Neutrophil (primary cell): ENCODE results near the gene PSMD8.

ENCODE experiments used
- H3K27ac ChIP-seq: fragments of 200-600 bp; sonication (generic); 2 replicates; pipeline ENCODE4 v1.5.1; 2016; ENCODE audit warnings: mild to moderate bottlenecking, moderate library complexity
- H3K27me3 ChIP-seq: fragments of 200-600 bp; sonication (generic); 2 replicates; pipeline ENCODE4 v1.6.0; 2016; ENCODE audit warnings: mild to moderate bottlenecking
- H3K36me3 ChIP-seq: fragments of 200-600 bp; sonication (generic); 2 replicates; pipeline ENCODE4 v1.5.1; 2017
- H3K4me1 ChIP-seq, 2 experiments: fragments of 200-600 bp in 1 of 2; sonication (generic) in 1 of 2; 1 replicate in 1 of 2; 2 replicates in 1 of 2; pipeline versions ENCODE4 v1.5.1 to v1.6.1; 2013 to 2016; ENCODE audit warnings: low read depth in 1 of 2, low read length in 1 of 2, mild to moderate bottlenecking in 1 of 2, moderate library complexity in 1 of 2; ENCODE audit not compliant: control insufficient read depth in 1 of 2, insufficient read depth in 1 of 2
- H3K4me3 ChIP-seq, 2 experiments: fragments of 200-600 bp in 1 of 2; sonication (generic) in 1 of 2; 1 replicate in 1 of 2; 2 replicates in 1 of 2; pipeline ENCODE4 v1.5.1; 2013 to 2016; ENCODE audit warnings: low read depth in 1 of 2, low read length in 1 of 2, mild to moderate bottlenecking in 1 of 2, moderate library complexity in 1 of 2
- H3K9me3 ChIP-seq: fragments of 200-600 bp; sonication (generic); 2 replicates; pipeline ENCODE4 v1.5.1; 2016
- TF ChIP-seq, protein P1 (sequence below): fragments of 200-600 bp; sonication (generic); IDR thresholded peaks from 2 replicates; pipeline ENCODE4 v1.5.1; 2016; ENCODE audit warnings: antibody characterized with exemption

Gene PSMD8

GRCh38 chr19:38381138-38381537 is 6.8 kb downstream of the PSMD8 start:
- Histone ChIP-seq H3K36me3 (peaks cover 84% of the 10 kb centered on the region), H3K4me1 (peaks cover 0 to 4% of the 10 kb centered on the region in 2 experiments), H3K27ac (no peak overlapping the region), H3K9me3 (no peaks in the 10 kb centered on the region), H3K4me3 (no peak overlapping the region), H3K27me3 (peaks cover 15% of the 10 kb centered on the region)
- TF ChIP-seq, protein P1, sequence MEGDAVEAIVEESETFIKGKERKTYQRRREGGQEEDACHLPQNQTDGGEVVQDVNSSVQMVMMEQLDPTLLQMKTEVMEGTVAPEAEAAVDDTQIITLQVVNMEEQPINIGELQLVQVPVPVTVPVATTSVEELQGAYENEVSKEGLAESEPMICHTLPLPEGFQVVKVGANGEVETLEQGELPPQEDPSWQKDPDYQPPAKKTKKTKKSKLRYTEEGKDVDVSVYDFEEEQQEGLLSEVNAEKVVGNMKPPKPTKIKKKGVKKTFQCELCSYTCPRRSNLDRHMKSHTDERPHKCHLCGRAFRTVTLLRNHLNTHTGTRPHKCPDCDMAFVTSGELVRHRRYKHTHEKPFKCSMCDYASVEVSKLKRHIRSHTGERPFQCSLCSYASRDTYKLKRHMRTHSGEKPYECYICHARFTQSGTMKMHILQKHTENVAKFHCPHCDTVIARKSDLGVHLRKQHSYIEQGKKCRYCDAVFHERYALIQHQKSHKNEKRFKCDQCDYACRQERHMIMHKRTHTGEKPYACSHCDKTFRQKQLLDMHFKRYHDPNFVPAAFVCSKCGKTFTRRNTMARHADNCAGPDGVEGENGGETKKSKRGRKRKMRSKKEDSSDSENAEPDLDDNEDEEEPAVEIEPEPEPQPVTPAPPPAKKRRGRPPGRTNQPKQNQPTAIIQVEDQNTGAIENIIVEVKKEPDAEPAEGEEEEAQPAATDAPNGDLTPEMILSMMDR = no peak

GRCh38 chr19:38383184-38383583 is 8.8 kb downstream of the PSMD8 start:
- Histone ChIP-seq H3K36me3 (peaks cover 69% of the 10 kb centered on the region), H3K27me3 (peaks cover 35% of the 10 kb centered on the region), H3K4me1 (peaks cover 19 to 23% of the 10 kb centered on the region in 2 experiments), H3K9me3 (no peaks in the 10 kb centered on the region), H3K27ac (no peak overlapping the region), H3K4me3 (no peak overlapping the region)
- TF ChIP-seq, protein P1 = no peak

DNA sequence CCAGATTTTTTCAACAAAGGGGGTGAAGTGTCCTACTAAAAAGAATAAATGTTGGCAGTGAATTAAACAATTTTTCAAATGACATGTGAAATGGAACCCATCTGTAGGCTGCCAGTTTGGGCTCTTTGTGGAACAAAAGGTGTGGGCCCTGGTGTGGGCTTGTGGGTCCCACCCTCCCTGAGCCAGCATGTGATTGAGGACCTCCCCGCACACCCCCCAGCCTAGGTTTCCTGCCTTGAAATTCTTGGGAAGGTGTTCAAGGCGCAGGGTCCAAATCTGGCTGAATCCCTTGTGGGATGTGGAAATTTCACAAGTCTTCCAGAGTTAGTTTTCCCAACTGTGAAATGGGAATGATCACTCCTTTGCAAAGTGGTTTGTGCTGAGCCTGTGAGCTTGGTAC is 9.4 kb downstream of the PSMD8 start:
- Histone ChIP-seq H3K4me3 (no peak overlapping the region), H3K27me3 (peaks cover 41% of the 10 kb centered on the region), H3K36me3 (peaks cover 68% of the 10 kb centered on the region)

DNA sequence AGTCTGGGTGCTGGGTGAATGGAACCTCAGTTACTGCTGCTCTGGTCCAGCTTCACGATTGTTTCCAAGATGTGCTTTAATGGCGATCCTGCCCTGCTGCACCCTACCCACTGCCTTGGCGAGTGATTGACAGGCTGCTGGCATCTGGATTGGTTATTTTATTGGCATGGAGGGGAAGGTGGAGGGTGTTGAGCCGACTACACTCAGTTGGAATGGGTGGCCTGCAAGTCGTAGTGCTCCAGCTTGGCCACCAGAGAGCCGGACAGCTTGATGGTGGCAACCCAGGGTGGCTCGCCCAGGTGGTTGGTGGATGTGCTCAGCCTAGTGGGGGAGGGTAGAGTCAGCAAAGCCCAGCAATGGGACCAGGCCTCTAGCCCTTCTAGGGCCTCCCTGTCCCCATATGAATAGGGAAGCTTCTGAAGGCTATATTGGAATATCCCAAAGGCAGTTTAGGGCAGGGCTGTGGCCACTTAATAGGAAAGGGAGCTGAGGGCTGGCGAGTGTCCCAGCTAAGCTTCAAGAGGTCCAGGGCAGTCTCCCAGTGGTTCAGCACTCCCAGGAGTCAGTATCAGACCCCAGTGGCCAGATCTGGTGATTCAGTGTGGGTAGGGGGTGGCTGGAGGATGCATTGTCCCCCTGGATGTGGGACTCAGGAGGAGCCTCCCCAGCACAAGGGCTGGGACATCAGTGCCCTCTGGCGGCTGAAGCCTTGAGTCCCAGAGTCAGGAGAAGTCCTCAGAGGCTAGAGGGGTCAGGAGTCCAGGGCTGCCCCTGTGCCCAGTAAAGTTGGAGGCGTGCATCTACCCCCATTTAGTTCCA is 10.0 kb downstream of the PSMD8 start:
- peaks cover 61% of the 10 kb centered on the region for H3K36me3 ChIP-seq
- peaks cover 24 to 26% of the 10 kb centered on the region in 2 experiments for H3K4me1 ChIP-seq
- H3K4me3 ChIP-seq = no peak overlapping the region

More for the DNA sequence above, 9.4 kb downstream of the PSMD8 start:
- TF ChIP-seq, protein P1 = no peak
- no peak overlapping the region for H3K27ac ChIP-seq
- no peaks in the 10 kb centered on the region for H3K9me3 ChIP-seq
- peaks cover 24 to 25% of the 10 kb centered on the region in 2 experiments for H3K4me1 ChIP-seq

GRCh38 chr19:38385057-38385803 is 10.9 kb downstream of the PSMD8 start:
- Histone ChIP-seq H3K27me3 (peaks cover 56% of the 10 kb centered on the region), H3K4me3 (no peak overlapping the region), H3K9me3 (no peaks in the 10 kb centered on the region), H3K4me1 (peaks cover 24 to 26% of the 10 kb centered on the region in 2 experiments), H3K36me3 (peaks cover 53% of the 10 kb centered on the region), H3K27ac (no peak overlapping the region)
- TF ChIP-seq, protein P1 = no peak

More for the DNA sequence above, 10.0 kb downstream of the PSMD8 start:
- Histone ChIP-seq H3K9me3 (no peaks in the 10 kb centered on the region), H3K27me3 (peaks cover 48% of the 10 kb centered on the region), H3K27ac (no peak overlapping the region)
- TF ChIP-seq, protein P1 = no peak
